GM21619 (cell line): ENCODE results near the gene PRODH.
"Not testable (repeated sequence)": the region's sequence is repeated elsewhere in the genome, so short reads cannot be mapped to it uniquely, and the experiment has no call there.

Experiments used
- ATAC-seq: cut with Tn5 transposase; IDR thresholded peaks from one replicate; pipeline ENCODE4 v1.9.1; 2021; ENCODE audit not compliant: unreplicated experiment

Gene PRODH, protein sequence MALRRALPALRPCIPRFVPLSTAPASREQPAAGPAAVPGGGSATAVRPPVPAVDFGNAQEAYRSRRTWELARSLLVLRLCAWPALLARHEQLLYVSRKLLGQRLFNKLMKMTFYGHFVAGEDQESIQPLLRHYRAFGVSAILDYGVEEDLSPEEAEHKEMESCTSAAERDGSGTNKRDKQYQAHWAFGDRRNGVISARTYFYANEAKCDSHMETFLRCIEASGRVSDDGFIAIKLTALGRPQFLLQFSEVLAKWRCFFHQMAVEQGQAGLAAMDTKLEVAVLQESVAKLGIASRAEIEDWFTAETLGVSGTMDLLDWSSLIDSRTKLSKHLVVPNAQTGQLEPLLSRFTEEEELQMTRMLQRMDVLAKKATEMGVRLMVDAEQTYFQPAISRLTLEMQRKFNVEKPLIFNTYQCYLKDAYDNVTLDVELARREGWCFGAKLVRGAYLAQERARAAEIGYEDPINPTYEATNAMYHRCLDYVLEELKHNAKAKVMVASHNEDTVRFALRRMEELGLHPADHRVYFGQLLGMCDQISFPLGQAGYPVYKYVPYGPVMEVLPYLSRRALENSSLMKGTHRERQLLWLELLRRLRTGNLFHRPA

DNA sequence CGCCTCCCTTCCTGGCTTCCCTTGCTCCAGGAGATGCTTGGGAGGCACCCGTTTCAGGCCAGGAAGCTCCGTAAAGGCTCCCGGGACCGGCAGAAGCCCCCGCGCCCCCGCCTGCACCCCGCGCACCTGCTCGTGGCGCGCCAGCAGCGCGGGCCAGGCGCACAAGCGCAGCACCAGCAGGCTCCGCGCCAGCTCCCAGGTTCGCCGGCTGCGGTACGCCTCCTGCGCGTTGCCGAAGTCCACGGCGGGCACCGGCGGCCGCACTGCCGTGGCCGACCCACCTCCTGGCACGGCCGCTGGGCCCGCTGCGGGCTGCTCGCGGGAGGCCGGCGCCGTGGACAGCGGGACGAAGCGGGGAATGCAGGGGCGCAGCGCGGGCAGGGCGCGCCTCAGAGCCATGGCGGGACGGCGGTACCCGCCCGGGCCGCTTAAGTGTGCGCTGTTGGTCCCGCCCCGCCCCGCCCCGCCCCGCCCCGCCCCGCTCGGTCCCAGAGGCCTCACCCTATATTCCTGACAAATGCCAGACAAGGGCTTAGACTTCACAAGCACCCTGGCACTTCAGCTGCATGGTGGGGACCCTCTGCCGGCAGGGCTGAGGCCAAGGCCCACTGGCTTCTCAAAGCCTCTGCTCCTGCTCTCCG is at the start of gene PRODH:
Gene PRODH (minus strand): TSS at position 405 of the 641 bp plus-strand sequence. CDS start 6 bp downstream, at position 399.
- no peak for ATAC-seq

GRCh38 chr22:18985780-18986179 is 49.7 kb upstream of the PRODH start:
- ATAC-seq, result no peak

- no peak for ATAC-seq
Observed at GRCh38 chr22:18984564-18984963, 48.5 kb upstream of the PRODH start.

DNA sequence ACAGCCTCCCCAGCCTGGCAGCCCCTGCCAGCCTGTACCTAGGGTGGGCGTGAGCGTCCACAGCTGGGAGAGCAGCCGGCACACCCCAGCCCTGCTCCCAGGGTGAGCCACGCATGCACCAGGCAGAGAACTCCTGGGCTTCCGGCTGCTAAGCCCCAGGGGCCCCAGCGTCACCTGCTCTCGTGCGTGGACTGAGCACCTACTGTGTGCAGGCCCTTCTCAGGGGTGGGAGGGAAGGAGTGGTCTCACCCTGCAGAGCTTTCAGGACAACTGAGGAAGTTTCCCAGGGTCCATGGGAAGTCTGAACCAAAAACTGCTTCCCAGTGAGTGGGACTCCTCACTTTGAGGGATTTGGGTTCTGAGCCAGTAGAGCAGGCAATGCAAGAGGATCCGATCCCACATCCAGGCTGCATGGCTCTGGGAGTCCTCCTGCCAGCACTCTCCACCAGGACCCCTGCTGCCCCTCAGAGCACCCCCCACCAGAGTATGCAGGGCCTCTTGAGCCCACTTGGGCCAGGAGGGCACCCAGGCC is 47.1 kb upstream of the PRODH start:
- ATAC-seq, result no peak

GRCh38 chr22:18980829-18981228 is 44.7 kb upstream of the PRODH start:
- ATAC-seq, result no peak

GRCh38 chr22:18979957-18980356 is 43.9 kb upstream of the PRODH start:
- no peak for ATAC-seq

GRCh38 chr22:18978506-18978905 is 42.4 kb upstream of the PRODH start:
- no peak for ATAC-seq

DNA sequence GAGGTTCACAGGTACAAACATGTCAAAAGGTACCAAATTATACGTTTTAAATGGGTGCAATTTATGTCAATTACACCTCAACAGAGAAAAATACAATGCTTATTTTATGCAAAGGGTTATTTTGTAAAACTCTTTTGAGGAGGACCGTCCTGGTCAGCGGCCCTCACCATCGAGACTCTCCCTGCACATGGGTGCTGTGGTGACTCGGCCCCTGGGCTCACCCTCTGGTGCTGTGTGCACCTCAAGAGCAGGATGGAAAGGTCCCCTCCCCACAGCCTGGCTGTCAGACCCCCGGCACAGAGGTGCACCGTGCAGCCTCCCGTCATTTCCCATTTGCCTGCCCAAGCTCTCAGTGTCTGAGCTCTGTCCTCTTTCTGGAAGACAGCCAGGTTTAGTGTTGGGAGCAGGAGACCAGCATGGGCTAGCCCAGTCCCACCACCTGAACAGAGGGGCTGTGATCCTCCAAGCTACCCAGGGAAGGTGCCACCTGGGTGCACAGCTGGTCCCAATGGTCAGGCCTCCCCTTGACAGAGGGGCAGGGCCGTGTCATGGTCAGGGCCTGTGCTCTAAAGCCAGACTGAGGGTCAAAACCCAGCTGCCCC is 41.8 kb upstream of the PRODH start:
- no peak for ATAC-seq

- no peak for ATAC-seq
Observed at GRCh38 chr22:18976197-18976751, 40.2 kb upstream of the PRODH start.

DNA sequence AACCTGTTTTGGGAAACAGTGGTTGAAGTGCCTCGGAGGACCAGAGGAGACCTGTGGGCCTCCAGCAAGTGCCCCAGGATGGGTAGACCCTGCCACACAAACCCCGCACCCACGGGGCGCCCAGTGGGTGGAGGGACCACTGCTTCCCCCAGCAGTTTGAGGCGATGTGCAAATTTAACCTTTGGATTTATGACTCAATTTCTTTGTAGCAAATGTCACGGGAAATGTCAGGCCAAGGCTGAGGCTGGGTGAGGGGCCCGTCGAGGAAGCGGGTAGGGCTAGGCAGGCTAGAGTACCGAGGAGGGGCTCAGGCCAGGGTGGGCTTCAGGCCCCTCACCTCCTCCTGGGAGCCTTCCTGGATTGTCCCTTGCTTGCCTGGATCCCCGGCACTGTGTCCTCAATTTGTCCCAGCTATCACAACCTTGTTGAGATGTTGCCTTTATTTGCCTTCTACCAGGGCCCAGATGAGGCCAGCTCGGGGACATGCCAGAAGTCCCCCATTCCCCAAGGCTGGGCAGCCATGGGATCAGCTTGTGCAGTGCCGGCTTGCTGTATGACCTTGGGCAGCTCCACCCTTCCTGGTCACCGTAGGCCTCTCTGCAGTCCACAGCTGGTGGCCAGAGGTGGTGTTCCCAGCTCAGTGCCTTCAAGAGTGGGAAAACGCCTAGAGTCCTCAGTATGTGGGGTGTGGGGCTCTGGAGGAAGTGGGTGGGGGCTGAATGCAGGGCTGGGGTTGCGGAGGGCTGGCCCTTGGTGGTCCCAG is 39.5 kb upstream of the PRODH start:
- no peak for ATAC-seq

GRCh38 chr22:18974477-18975180 is 38.5 kb upstream of the PRODH start:
- ATAC-seq, result no peak

- no peak for ATAC-seq
Observed at GRCh38 chr22:18973264-18974031, 37.4 kb upstream of the PRODH start.

DNA sequence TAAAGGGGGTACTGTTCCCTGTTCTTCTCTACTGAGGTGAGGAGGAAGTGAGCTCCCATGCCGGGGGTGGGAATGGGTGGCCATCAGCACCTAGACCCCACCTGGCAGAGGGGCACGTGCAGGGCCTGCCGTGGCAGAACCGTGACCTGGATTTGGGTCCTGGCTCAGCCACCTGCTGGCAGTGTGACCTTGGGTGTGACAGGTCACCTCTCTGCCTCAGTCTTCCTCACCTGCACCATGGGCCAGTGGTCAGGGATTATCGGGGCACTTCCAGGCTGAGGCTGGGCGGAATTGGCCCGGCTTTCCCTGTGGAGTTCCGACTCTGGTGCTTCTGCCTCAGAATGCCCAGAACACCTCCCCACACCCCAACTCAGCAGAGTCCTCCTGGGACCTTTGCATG is 36.5 kb upstream of the PRODH start:
- ATAC-seq, result not testable (repeated sequence)

DNA sequence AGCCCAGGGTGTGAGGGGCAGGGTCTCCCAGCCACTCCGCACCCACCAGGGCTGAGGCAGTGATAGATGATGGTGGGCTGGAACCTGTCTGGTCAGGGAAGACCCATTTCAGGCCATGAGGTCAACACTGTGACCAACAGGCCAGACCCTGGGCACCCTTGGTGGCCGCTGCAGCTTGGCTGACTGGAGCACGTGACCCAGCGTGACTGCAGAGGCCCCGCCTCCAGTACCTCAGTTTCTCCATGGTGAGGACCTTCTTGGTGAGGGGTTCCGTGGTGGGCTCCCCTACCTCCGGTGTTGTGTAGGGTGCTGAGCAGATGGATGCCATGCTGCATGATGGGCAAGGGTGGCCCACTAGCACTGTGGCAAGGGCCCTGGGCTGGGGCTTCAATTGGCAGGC is 35.9 kb upstream of the PRODH start:
- ATAC-seq, result not testable (repeated sequence)

DNA sequence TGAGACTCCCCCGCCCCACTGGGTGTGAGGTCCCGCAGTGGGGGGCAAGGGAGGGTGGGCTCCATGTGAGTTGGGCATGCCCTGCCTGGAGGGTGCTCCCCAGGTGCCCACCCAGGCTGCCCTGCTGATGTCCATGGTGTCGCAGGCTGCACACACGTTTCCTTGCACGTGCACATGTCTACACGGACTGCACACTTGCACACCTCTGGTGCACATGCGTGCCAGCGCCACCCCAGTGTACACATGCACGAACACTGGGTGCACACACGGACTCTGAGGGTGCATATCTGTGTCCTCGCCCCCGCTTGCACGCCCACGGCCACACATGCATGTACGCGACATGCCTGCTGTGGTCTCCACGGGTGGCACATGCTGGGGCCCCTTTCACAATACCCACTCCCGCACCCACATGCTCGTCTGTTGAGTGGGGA is 35.2 kb upstream of the PRODH start:
- no peak for ATAC-seq

- no peak for ATAC-seq
Observed at GRCh38 chr22:18970948-18971315, 34.8 kb upstream of the PRODH start.

- no peak for ATAC-seq
Observed at GRCh38 chr22:18970176-18970947, 34.3 kb upstream of the PRODH start.
